Activated CD4-positive, alpha-beta T cell treated with anti-CD3 and anti-CD28 coated beads for 36 hours (primary cell): ENCODE data around the gene GPT2. TPM values are rescaled to one million over a fixed set of nuclear protein-coding genes. Genes with fewer than 3 reads are reported as not detected.

Experiments used
- ATAC-seq: fragments of 200-7000 bp; cut with Tn5 transposase; one replicate; pipeline ENCODE4 v1.10.0; 2021; ENCODE audit warnings: mild to moderate bottlenecking, moderate library complexity
- CTCF ChIA-PET: fragments of 350-600 bp; sonication (Branson Sonifier 250); formaldehyde crosslinking; loops from one replicate; lab custom pipeline; 2021; ENCODE audit warnings: antibody characterized with exemption; lab: Charles Lee
- POLR2A ChIA-PET: fragments of 350-600 bp; sonication (Branson Sonifier 250); formaldehyde crosslinking; loops from one replicate; lab custom pipeline; 2021; ENCODE audit warnings: antibody characterized with exemption, inconsistent platforms; lab: Charles Lee
- DNase-seq: peaks from one replicate; pipeline ENCODE4 v3.0.0-alpha.2; 2020
- H3K27ac Mint-ChIP-seq: one replicate; pipeline ENCODE4 v1.8.0; 2021; ENCODE audit warnings: mixed read lengths
- H3K27me3 Mint-ChIP-seq: one replicate; pipeline ENCODE4 v1.8.0; 2021; ENCODE audit warnings: mixed read lengths
- H3K36me3 Mint-ChIP-seq: one replicate; pipeline ENCODE4 v1.8.0; 2021; ENCODE audit warnings: low read depth, mixed read lengths
- H3K4me1 Mint-ChIP-seq: one replicate; pipeline ENCODE4 v1.8.0; 2021; ENCODE audit warnings: mixed read lengths
- H3K4me3 Mint-ChIP-seq: one replicate; pipeline ENCODE4 v1.8.0; 2021; ENCODE audit warnings: mild to moderate bottlenecking, moderate library complexity, mixed read lengths
- H3K9me3 Mint-ChIP-seq: one replicate; pipeline ENCODE4 v1.8.0; 2021; ENCODE audit warnings: low read depth, mixed read lengths
- intact Hi-C, 2 experiments: fragments of 100-400 bp; cut with DNase I in 1 of 2; cut with micrococcal nuclease in 1 of 2; formaldehyde crosslinking; loops; one replicate each; pipeline versions ENCODE4 v1.14.2 to v1.15.1; 2022 to 2024; cut with DNase I, micrococcal nuclease
- total RNA-seq, 2 experiments: library from RNA; stranded (reverse); gene quantifications; one replicate each; pipeline ENCODE4 v1.2.3, GENCODE V29; 2021

Gene GPT2
- total RNA-seq, 2 experiments from 2014 or later: 25.6 to 34.9 TPM

DNA sequence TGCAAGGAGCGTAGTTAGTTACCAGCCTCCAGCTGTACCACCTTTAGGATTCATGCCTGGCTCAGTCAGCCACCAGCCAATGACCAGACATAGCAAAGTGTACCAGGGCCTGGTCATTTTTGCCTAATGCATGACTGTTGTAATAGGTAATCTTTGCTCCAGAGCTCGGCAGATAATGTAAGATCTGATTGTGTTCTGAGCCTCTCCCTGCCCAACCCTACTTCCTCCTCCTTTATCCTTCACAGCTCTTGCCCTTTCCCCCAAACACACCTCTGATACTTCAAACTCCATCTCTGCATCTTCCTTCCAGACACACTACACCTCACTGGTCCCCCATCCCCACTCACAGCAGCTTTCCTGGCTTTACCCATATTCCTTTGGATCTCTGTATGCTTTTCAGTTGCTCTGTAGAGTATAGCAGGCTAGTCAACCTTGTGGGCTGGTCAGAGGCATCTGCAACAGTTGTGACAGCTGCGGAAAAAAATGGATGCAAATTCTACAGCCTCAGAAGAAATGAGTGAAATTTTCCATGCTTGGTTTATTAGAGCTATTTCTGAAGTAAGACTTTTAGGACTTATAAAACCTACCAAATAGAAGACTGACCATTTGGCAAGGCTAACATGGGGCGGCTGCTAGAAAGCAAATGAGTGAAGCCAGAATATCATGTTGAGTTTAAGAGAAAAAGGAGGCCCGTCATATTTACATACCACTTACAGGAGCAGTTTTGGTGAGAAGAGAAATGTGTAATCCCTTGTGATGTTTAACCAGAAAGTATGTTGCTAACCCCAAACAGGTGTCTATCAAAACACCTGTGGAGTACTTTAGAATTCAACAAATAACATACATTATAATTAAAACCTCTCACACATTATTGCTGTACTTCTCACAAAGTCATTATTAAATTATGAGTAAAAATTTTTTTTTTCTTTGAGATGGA, 33.3 kb upstream of the GPT2 start:
- no peak for ATAC-seq
- Mint-ChIP-seq H3K9me3 (no peaks in the 10 kb centered on the region), H3K4me1 (no peaks in the 10 kb centered on the region), H3K4me3 (no peak overlapping the region), H3K27ac (no peak overlapping the region), H3K36me3 (no peaks in the 10 kb centered on the region), H3K27me3 (peaks cover under 1% of the 10 kb centered on the region)
- DNase-seq: no peak
- POLR2A ChIA-PET: no interaction called here
- intact Hi-C loops: loop anchor here in 1 of 2 experiments (5.0 kb wide), 1 partner anchor 186 kb away; no protein-coding TSS in a partner anchor
- CTCF ChIA-PET: interaction anchor here (0.5 to 1.6 kb wide), 6 partner anchors 33 to 1794 kb away, joined by 3 to 4 read pairs (median 3); partner anchors contain the start of gene GPT2

- ATAC-seq: no peak
- H3K4me1 Mint-ChIP-seq: no peaks in the 10 kb centered on the region
- ChIA-PET CTCF (interaction anchor here (0.7 to 1.6 kb wide), 6 partner anchors 12 to 78 kb away, joined by 3 to 4 read pairs (median 3); partner anchors contain the start of gene GPT2), POLR2A (no interaction called here)
- no peak overlapping the region for H3K4me3 Mint-ChIP-seq
- no peaks in the 10 kb centered on the region for H3K9me3 Mint-ChIP-seq
- no peak for DNase-seq
- no peak overlapping the region for H3K27ac Mint-ChIP-seq
- intact Hi-C loops: loop anchor here in 1 of 2 experiments (5.0 kb wide), 1 partner anchor 185 kb away; no protein-coding TSS in a partner anchor
- H3K27me3 Mint-ChIP-seq: no peaks in the 10 kb centered on the region
- H3K36me3 Mint-ChIP-seq: no peaks in the 10 kb centered on the region
These were observed 32.0 kb upstream of the GPT2 start for GRCh38 chr16:46852130-46852529.

DNA sequence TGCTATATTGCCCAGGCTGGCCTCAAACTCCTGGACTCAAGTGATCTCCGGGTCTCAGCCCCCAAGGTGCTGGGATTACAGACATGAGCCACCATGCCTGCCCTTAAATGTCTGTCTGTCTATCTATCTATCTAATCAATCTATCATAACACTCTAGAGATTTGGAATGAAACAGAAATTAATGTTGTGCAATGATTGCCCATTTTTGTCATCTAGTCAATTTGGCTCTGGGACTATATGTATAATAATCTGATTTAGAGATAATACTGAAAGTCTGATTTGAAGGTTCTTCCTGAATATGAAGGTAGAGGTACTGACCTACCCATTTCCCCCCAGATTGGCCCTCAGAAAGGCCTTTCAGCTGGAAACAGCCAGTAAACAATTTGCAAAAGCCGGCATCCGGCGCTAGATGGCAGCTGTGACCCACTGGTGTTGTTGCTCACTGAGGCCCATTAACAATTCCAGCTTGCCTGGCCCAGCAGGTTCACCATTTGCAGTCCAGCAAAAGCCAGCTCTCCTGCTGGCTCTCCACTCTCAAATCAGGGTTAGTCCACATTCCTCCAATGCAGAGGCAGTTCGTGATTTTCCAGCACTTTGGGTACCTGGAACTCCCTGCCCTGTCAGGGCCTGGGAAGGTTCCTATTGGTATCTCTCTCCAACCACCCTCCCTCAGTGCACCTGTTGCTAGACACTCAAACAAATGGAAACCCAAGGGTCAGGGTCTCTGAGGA, 30.3 kb upstream of the GPT2 start:
- no peaks in the 10 kb centered on the region for H3K4me1 Mint-ChIP-seq
- DNase-seq (peak; percentile 80), ATAC-seq (no peak)
- POLR2A ChIA-PET: interaction anchor here (0.6 kb wide), 1 partner anchor 16 kb away, joined by 4 read pairs; no protein-coding TSS in a partner anchor
- CTCF ChIA-PET: interaction anchor here (0.6 to 2.4 kb wide), 26 partner anchors 9 to 289 kb away, joined by 3 to 38 read pairs (median 4); partner anchors contain the start of genes GPT2 and ORC6
- H3K4me3 Mint-ChIP-seq: no peak overlapping the region
- H3K36me3 Mint-ChIP-seq: no peaks in the 10 kb centered on the region
- no peaks in the 10 kb centered on the region for H3K9me3 Mint-ChIP-seq
- no peaks in the 10 kb centered on the region for H3K27me3 Mint-ChIP-seq
- intact Hi-C loops: loop anchor here (1.0 to 5.0 kb wide), 3 partner anchors 55 to 183 kb away; no protein-coding TSS in a partner anchor
- no peak overlapping the region for H3K27ac Mint-ChIP-seq

DNA sequence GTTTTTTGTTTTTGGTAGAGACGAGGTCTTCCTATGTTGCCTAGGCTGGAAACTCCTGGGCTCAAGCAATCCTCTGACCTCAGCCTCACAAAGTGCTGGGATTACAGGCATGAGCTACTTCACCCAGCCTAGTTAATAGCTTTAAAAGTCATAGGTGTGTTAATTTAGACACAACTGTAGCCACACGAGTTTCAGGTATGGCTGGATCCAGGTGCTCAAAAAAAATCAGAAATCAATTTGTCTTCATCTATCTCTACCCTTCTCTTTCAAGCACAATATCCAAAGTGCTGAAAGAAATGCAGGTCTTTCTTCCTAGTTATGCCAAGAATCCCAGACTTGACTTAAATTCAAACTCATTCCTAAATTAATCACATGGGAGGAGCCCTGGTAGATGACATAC, 29.3 kb upstream of the GPT2 start:
- intact Hi-C loops: loop anchor here (1.0 to 5.0 kb wide), 4 partner anchors 54 to 1307 kb away; no protein-coding TSS in a partner anchor
- ChIA-PET POLR2A (interaction anchor here (0.6 kb wide), 1 partner anchor 17 kb away, joined by 4 read pairs; no protein-coding TSS in a partner anchor), CTCF (interaction anchor here (0.6 to 2.4 kb wide), 16 partner anchors 8 to 94 kb away, joined by 3 to 38 read pairs (median 6); partner anchors contain the start of gene GPT2)
- no peaks in the 10 kb centered on the region for H3K9me3 Mint-ChIP-seq
- H3K27me3 Mint-ChIP-seq: no peaks in the 10 kb centered on the region
- no peak for ATAC-seq
- no peaks in the 10 kb centered on the region for H3K36me3 Mint-ChIP-seq
- peaks cover 2% of the 10 kb centered on the region for H3K4me1 Mint-ChIP-seq
- no peak overlapping the region for H3K4me3 Mint-ChIP-seq
- H3K27ac Mint-ChIP-seq: no peak overlapping the region
- DNase-seq: no peak

GRCh38 chr16:46855389-46855788, 28.8 kb upstream of the GPT2 start:
- POLR2A ChIA-PET: no interaction called here
- H3K36me3 Mint-ChIP-seq: no peaks in the 10 kb centered on the region
- H3K4me3 Mint-ChIP-seq: no peak overlapping the region
- no peaks in the 10 kb centered on the region for H3K27me3 Mint-ChIP-seq
- DNase-seq: no peak
- intact Hi-C loops: loop anchor here in 1 of 2 experiments (5.0 kb wide), 1 partner anchor 1307 kb away; no protein-coding TSS in a partner anchor
- CTCF ChIA-PET: interaction anchor here (0.6 to 2.4 kb wide), 4 partner anchors 54 to 93 kb away, joined by 3 to 38 read pairs (median 4); no protein-coding TSS in a partner anchor
- H3K9me3 Mint-ChIP-seq: no peaks in the 10 kb centered on the region
- peaks cover 7% of the 10 kb centered on the region for H3K4me1 Mint-ChIP-seq
- H3K27ac Mint-ChIP-seq: no peak overlapping the region
- no peak for ATAC-seq

DNA sequence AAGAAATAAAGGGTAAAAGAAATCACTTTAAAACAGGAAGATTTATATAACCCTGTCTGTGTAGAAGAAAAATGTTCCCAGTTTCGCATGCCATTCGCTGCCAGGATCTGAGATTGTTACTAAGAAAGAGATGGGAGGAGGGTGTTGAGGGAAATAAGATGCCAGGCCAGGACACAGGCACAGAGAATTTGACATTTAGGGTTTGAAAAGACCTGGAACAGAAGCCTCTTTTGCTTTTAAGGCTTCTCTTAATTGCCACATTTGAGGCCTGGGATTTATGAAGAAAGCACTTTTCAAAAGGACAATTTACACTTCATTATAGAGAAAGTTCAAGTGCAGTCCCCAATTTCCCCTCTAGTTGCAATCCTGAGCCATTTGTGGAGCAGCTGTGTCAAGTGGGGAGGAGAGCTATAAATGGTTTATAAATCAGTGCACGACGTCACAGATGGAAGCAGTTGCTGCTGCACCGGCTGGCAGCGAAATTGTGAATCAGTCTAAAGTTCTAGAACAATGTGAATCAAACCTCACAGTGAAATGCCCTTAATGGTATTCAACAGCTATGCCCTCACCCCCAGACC, 26.7 kb upstream of the GPT2 start:
- Mint-ChIP-seq H3K4me3 (no peak overlapping the region), H3K27ac (no peak overlapping the region), H3K27me3 (no peaks in the 10 kb centered on the region), H3K36me3 (no peaks in the 10 kb centered on the region), H3K9me3 (no peaks in the 10 kb centered on the region), H3K4me1 (peaks cover 10% of the 10 kb centered on the region)
- no peak for ATAC-seq
- POLR2A ChIA-PET: no interaction called here
- CTCF ChIA-PET: interaction anchor here (0.7 to 1.5 kb wide), 8 partner anchors 9 to 73 kb away, joined by 3 to 4 read pairs (median 4); no protein-coding TSS in a partner anchor
- peak; percentile 11 for DNase-seq
- intact Hi-C loops: loop anchor here in 1 of 2 experiments (5.0 kb wide), 1 partner anchor 1305 kb away; no protein-coding TSS in a partner anchor

GRCh38 chr16:46858151-46858550, 26.0 kb upstream of the GPT2 start:
- H3K4me3 Mint-ChIP-seq: no peak overlapping the region
- ChIA-PET POLR2A (no interaction called here), CTCF (interaction anchor here (0.8 to 1.5 kb wide), 7 partner anchors 8 to 72 kb away, joined by 3 to 4 read pairs (median 4); no protein-coding TSS in a partner anchor)
- no peaks in the 10 kb centered on the region for H3K27me3 Mint-ChIP-seq
- no peak overlapping the region for H3K27ac Mint-ChIP-seq
- H3K36me3 Mint-ChIP-seq: no peaks in the 10 kb centered on the region
- peaks cover 17% of the 10 kb centered on the region for H3K4me1 Mint-ChIP-seq
- DNase-seq (no peak), ATAC-seq (no peak)
- peaks cover 3% of the 10 kb centered on the region for H3K9me3 Mint-ChIP-seq
- intact Hi-C loops: loop anchor here in 1 of 2 experiments (5.0 kb wide), 1 partner anchor 1304 kb away; no protein-coding TSS in a partner anchor

DNA sequence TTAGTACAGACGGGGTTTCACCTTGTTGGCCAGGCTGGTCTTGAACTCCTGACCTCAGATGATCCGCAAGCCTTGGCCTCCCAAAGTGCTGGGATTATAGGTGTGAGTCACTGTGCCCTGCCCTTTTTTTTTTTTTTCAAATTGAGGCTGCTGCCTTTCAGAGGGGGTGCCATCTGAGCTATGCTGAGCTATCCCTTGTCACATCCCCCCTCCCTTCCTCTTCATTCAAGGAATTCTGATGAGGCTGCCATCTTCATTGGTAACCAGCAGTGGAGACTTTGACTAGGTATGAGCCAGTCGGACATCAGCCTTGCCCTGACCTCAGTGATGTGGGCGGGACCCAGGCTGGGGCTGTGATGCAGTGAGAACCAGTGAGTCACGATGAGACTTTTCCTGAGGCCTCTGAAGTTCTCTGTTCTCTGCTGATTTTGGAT, 24.4 kb upstream of the GPT2 start:
- H3K27me3 Mint-ChIP-seq: no peaks in the 10 kb centered on the region
- intact Hi-C loops: loop anchor here in 1 of 2 experiments (2.0 to 5.0 kb wide), 2 partner anchors 23 to 1303 kb away; no protein-coding TSS in a partner anchor
- DNase-seq (peak; percentile 74), ATAC-seq (peak; percentile 83)
- H3K4me3 Mint-ChIP-seq: no peak overlapping the region
- H3K36me3 Mint-ChIP-seq: no peaks in the 10 kb centered on the region
- POLR2A ChIA-PET: interaction anchor here (0.6 kb wide), 2 partner anchors 14 to 40 kb away, joined by 4 to 11 read pairs; no protein-coding TSS in a partner anchor
- H3K9me3 Mint-ChIP-seq: peaks cover 3% of the 10 kb centered on the region
- no peak overlapping the region for H3K27ac Mint-ChIP-seq
- peaks cover 27% of the 10 kb centered on the region for H3K4me1 Mint-ChIP-seq
- CTCF ChIA-PET: interaction anchor here (0.8 kb wide), 1 partner anchor 21 kb away, joined by 3 read pairs; no protein-coding TSS in a partner anchor

- no peaks in the 10 kb centered on the region for H3K36me3 Mint-ChIP-seq
- H3K4me1 Mint-ChIP-seq: peaks cover 27% of the 10 kb centered on the region
- ATAC-seq: peak; percentile 63
- peaks cover 3% of the 10 kb centered on the region for H3K9me3 Mint-ChIP-seq
- no peak overlapping the region for H3K4me3 Mint-ChIP-seq
- peaks cover 4% of the 10 kb centered on the region for H3K27me3 Mint-ChIP-seq
- ChIA-PET CTCF (interaction anchor here (0.9 to 3.2 kb wide), 3 partner anchors 9 to 22 kb away, joined by 3 to 13 read pairs (median 4); no protein-coding TSS in a partner anchor), POLR2A (no interaction called here)
- intact Hi-C loops: no loop called here
- DNase-seq: no peak
- no peak overlapping the region for H3K27ac Mint-ChIP-seq
These were observed 21.4 kb upstream of the GPT2 start for GRCh38 chr16:46862555-46863447.
